Hypothalamus (tissue), 51 donors: ENCODE results near the gene RPS3.
"Not testable (repeated sequence)": the region's sequence is repeated elsewhere in the genome, so short reads cannot be mapped to it uniquely, and the experiment has no call there.

Source experiments
- DNase-seq, 51 donors: peaks; one replicate each; lab custom pipeline; 2025; lab: John Stamatoyannopoulos, UW

RPS3 gene

GRCh38 chr11:75378776-75379175, 20.5 kb upstream of the RPS3 start:
- DNase-seq = not testable (repeated sequence)

- no peak for DNase-seq
These were observed 19.1 kb upstream of the RPS3 start for GRCh38 chr11:75380245-75380644.

GRCh38 chr11:75380716-75381420, 18.4 kb upstream of the RPS3 start:
- peak in 3 of 51 donors; percentile 4 to 10 (median 9) for DNase-seq

GRCh38 chr11:75383246-75383645, 16.1 kb upstream of the RPS3 start:
- no peak for DNase-seq

- peak in 49 of 51 donors; percentile 11 to 88 (median 64) for DNase-seq
These were observed 14.8 kb upstream of the RPS3 start for GRCh38 chr11:75384438-75385080.

- DNase-seq = no peak
These were observed 12.2 kb upstream of the RPS3 start for GRCh38 chr11:75386942-75387630.

- no peak for DNase-seq
These were observed 11.5 kb upstream of the RPS3 start for GRCh38 chr11:75387736-75388294.

- peak in 42 of 51 donors; percentile 8 to 82 (median 32) for DNase-seq
These were observed 10.7 kb upstream of the RPS3 start for GRCh38 chr11:75388386-75389275.

- no peak for DNase-seq
These were observed 10.1 kb upstream of the RPS3 start for GRCh38 chr11:75389276-75389605.

- DNase-seq = no peak
These were observed 9.4 kb upstream of the RPS3 start for GRCh38 chr11:75389925-75390324.

- DNase-seq = no peak
These were observed 5.1 kb upstream of the RPS3 start for GRCh38 chr11:75394085-75394840.

GRCh38 chr11:75398906-75399305, 412 bp upstream of the RPS3 start:
- peak in 1 of 51 donors; percentile 37 for DNase-seq

- no peak for DNase-seq
These were observed 988 bp downstream of the RPS3 start for GRCh38 chr11:75400146-75400865.

- no peak for DNase-seq
These were observed 2.9 kb downstream of the RPS3 start for GRCh38 chr11:75402002-75402773.

GRCh38 chr11:75403037-75403436, 3.7 kb downstream of the RPS3 start:
- DNase-seq = no peak

GRCh38 chr11:75403983-75404658, 4.8 kb downstream of the RPS3 start:
- no peak for DNase-seq

- no peak for DNase-seq
These were observed 7.0 kb downstream of the RPS3 start for GRCh38 chr11:75406338-75406777.

GRCh38 chr11:75408957-75409219, 9.6 kb downstream of the RPS3 start:
- DNase-seq = no peak
